Measurements from ENCODE around the gene HOXD4.

Gene HOXD4

DNA sequence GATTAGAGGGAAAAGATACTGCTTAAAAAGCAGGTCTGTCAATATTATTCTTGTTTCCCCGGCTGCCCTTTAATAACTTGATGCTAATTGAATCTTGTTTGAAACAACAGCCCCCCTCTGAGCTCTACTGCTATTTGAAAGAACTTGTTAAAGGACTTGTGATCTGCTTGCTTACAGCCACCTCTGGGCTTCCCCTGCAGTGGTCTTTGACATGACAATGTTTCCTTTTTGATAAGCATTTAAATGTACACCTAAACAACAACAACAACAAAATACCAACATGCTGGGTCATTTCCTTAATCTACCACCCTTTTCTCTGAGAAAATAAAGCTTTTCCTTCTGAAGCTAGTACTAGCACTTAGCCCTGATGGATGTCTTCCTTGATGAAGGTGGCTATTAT, 41.0 kb downstream of the HOXD4 start:
- TF ChIP-seq, protein P1, sequence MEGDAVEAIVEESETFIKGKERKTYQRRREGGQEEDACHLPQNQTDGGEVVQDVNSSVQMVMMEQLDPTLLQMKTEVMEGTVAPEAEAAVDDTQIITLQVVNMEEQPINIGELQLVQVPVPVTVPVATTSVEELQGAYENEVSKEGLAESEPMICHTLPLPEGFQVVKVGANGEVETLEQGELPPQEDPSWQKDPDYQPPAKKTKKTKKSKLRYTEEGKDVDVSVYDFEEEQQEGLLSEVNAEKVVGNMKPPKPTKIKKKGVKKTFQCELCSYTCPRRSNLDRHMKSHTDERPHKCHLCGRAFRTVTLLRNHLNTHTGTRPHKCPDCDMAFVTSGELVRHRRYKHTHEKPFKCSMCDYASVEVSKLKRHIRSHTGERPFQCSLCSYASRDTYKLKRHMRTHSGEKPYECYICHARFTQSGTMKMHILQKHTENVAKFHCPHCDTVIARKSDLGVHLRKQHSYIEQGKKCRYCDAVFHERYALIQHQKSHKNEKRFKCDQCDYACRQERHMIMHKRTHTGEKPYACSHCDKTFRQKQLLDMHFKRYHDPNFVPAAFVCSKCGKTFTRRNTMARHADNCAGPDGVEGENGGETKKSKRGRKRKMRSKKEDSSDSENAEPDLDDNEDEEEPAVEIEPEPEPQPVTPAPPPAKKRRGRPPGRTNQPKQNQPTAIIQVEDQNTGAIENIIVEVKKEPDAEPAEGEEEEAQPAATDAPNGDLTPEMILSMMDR (IDR thresholded peaks at IDR 0.05; ENCODE audit: low read depth, low read length) = no peak
- in situ Hi-C loops (cut with HindIII; ENCODE audit: low sequenced_read_pairs) = no loop called here
- no peak for DNase-seq (ENCODE audit: low read depth, low spot score)
- no peak overlapping the region for H3K4me3 ChIP-seq (ENCODE audit: low read depth, low read length)

DNA sequence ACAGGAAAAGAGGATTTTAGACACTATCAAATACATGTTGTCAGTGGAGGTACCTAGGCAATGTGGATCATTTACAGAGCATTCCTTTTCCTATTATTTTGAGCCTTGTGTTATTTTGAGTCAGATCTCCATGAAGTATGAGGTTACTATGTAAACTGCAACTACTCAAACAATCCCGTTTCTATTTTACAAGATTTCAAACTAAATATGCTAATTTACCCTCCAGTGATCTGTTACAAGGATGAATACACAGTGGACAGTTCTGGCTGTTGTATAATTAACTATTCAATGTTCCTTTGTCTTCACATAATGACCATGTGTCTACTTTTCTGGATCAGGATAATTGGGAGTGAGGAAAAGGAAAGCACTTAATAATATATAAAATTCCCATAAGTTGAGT, 41.7 kb downstream of the HOXD4 start:
- DNase-seq (ENCODE audit: low read depth, low spot score) = no peak
- in situ Hi-C loops (cut with HindIII; ENCODE audit: low sequenced_read_pairs) = no loop called here

DNA sequence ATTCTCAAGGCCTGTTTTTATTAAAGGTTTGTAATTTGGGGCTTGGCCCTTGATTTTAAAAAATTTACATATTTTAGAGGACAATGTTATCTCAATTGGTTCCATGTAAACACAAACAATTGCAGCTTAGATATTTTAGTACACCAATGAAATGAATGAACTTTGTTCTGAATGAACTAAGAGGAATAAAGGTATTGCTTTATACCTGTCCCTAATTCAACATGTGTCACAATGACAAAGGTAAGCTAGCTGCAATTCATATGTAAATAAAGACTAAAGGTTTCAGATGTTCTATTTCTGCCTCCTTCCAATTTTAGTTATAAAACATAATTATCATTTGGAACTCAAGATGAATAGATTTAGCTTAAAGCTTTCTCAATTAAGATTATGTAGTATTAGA, 48.6 kb downstream of the HOXD4 start:
- no peak for DNase-seq (ENCODE audit: low read depth, low spot score)
- H3K4me3 ChIP-seq (ENCODE audit: low read depth, low read length) = no peak overlapping the region
- in situ Hi-C loops (cut with HindIII; ENCODE audit: low sequenced_read_pairs) = no loop called here
- TF ChIP-seq, protein P1 (IDR thresholded peaks at IDR 0.05; ENCODE audit: low read depth, low read length) = no peak

More for the DNA sequence above, 41.7 kb downstream of the HOXD4 start:
- TF ChIP-seq, protein P1 (IDR thresholded peaks at IDR 0.05; ENCODE audit: low read depth, low read length) = no peak
- no peak overlapping the region for H3K4me3 ChIP-seq (ENCODE audit: low read depth, low read length)

DNA sequence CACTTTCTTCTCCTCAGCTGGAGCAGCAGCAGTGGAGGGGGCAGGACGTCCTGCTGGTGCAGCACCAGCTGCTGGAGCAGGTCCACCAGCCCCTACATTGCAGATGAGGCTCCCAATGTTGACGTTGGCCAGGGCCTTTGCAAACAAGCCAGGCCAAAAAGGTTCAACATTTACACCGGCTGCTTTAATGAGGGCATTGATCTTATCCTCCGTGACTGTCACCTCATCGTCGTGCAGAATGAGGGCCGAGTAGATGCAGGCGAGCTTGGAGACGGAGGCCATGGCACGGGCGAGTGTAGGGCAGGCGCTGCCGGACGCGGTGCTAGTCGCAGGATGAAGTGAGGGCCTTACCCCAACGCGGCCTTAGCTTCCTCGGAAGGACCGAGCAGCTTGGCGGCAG, 49.6 kb downstream of the HOXD4 start:
- in situ Hi-C loops (cut with HindIII; ENCODE audit: low sequenced_read_pairs) = no loop called here
- TF ChIP-seq, protein P1 (IDR thresholded peaks at IDR 0.05; ENCODE audit: low read depth, low read length) = no peak
- no peak overlapping the region for H3K4me3 ChIP-seq (ENCODE audit: low read depth, low read length)
- no peak for DNase-seq (ENCODE audit: low read depth, low spot score)

DNA sequence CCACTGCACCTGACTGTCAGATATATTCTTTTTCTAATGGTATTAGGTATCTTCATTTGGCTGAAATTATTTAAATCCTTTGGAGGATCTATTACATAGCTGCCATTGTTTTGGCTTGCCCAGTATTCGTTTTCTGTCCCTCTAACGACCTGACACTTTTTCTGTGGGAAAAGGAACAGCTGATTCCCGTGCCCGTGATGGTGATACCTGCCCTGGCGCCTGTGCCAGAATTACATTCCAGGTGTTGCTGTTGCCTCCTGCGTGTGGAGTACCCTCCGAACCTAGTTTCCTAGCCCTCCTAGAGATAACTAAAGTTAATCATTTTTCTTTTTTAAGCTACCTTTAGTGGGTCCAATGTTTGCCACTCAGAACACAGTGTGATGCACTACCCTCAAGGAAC, 51.1 kb downstream of the HOXD4 start:
- no peak for DNase-seq (ENCODE audit: low read depth, low spot score)
- TF ChIP-seq, protein P1 (IDR thresholded peaks at IDR 0.05; ENCODE audit: low read depth, low read length) = no peak
- in situ Hi-C loops (cut with HindIII; ENCODE audit: low sequenced_read_pairs) = no loop called here
- H3K4me3 ChIP-seq (ENCODE audit: low read depth, low read length) = no peak overlapping the region

All from astrocyte of the spinal cord (primary cell).